ENCODE results near the gene ARID3C.

The ARID3C gene

DNA sequence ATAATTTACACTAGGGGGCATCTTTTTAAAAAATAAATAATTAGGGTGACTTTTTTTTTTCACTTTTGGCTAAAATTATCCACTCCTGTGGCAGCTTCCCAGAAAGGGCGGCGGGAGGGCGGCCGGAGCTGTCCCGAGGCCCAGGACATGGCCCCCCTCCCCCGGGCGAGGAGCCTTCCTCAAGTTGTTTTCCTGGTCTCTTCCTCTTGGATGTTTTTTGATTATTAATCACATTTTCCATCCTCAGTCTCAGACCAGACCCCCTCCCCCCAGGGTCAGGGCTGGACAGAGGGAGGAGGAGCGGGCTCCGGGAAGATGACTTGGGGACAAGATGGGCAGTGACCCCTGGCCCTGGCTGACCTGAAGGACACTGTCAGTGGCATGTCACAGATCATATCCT lies 34.7 kb downstream of the ARID3C start:
- DNase-seq (ENCODE audit: low spot score) = no peak

DNA sequence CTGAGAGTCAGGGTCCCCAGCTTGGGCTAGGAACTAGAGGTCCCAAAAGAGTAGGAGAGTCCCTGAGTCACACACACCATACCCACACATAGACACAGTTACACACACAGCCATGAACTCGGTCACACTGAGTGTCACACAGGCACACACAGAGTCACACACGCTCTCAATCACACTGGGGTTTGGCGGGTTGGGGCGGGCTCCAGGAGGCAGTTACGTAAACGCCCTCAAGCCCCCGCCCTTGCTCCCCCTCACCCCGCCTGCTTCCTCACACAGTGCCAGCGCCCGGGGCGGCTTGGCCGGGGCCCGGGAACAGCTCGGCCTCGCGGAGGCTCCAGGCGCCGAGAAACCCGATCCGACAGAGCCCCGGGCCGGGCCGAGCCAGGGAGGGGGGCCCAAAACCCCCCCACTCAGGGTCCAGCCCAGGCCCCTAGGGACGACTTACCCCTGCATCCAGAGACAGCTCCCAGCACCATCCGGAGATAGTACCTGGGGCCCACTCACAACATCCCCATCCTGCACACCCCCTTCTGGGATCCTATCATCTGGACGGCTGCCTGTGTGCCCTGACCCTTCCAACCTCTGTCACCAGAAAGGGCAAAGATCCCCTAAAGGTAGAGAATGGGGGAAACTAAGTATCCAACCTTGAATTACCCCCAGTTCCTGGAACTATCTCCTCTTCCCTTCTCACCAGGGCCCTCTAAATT lies 35.8 kb downstream of the ARID3C start:
- no peak for DNase-seq (ENCODE audit: low spot score)

DNA sequence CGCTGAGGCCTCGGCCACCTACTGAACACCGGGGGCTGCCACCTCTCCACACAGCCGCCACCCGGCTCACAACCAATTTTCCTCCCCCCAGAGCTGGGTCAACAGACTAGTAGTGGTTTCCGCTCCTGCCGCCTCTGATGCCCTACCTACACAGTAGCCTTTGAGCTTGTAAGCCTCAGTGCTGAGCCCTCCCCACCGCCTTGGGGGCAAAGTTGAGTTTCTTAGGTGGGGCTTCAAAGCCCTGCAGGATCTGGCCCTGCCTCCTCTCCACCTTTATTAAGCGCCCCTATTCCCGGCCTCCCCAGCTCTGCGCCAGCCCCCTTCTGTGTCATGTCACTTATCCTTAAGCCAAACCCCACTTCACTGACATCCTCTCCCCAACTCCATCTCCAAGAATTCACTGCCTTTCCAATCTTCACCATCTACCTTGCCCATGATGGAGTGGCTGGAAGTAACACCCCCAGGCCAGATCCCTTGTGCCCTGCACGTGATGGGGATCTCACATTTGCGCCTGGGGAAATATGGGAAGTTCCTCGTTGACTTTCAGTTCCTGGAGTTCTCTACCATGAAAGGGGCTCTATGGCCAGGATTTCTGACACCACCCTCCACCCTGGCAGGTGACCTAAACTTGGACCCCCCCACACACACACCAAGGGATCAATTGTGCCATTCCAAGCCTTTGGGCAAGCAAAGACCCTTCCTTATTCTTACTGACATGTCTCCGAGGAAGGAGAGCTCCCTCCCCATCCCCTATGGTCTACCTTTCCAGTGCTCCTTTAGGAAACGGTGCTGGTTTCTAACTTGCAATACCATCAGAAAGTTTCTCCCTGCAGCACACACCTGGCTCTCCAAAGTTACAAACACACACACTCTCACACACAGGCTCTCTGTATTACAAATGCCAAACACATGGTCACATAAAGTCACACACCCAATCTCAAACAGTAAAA lies 36.7 kb downstream of the ARID3C start:
- no peak for DNase-seq (ENCODE audit: low spot score)

DNA sequence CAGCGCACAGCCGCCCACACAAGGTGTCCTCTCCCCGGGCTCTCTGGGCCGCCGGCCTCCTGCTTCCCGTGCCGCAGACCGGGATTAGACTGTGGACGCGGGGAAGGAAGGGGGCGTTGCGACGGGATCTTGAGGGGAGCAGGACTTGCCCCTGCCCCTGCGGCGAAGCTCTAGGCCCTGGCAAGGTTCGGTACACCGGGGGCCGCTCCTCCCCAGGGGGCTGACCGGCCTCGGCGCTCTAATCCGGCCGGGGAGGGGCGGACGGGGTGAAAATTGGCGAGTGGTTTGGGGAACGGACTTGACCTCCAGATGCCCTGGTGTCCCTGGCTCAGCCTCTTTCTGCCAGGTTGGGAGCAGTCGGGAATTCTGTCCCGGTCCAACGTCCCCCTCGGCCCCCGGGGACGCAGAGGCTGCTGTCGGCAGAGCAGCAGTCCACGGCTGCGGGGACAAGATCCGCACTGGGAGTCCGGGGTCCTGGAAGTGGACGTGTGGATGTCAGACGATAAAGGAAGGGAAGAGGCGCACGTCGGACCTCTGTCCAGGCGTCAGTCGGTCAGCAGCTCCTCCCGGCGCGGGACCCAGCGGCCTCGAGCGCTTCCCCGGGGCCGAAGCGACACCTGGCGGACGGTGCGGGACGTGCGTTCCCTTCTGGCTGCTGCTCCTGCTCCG lies 37.5 kb downstream of the ARID3C start:
- peak; percentile 75 for DNase-seq (ENCODE audit: low spot score)

DNA sequence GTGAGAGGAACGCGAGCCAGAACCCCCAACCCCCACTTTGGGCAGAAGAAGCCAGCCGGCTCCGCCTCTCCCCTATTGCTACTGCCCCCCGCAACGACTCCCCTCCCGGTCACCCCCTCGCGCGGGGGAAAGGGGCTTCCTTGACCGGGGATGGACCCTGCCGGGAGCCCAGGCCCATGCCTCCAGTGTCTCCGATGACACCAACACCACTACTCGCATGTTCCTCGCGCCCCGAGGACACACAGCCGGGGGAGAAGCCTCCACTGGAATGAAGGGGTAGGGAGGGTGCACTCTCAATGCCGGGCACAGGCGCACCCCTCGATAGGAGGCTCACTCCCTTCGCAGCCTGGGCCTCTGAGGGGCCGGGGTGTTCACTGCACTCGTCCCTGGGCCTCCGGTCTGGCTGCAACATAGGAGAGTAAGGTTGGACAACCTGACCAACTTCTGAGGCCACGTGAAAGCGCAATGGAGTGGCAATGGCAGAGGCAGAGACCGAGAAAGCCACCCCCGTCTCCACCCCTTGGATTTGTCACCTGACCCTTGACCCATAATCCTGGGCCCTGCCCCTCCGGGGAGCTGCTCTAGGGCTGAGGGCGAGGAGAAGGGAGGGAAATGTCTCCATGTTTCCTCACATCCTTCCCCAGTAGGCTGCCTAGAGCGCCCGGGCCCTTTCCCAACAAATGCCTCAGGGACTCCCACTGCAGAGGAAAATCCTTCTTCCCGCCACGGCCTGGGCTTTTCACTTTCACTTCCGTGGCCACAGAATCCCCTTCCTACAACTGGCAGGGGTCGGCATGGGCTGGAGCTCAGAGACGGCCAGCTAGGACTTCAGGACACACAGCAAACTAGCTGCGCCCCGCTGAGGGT lies 38.3 kb downstream of the ARID3C start:
- no peak for DNase-seq (ENCODE audit: low spot score)

DNA sequence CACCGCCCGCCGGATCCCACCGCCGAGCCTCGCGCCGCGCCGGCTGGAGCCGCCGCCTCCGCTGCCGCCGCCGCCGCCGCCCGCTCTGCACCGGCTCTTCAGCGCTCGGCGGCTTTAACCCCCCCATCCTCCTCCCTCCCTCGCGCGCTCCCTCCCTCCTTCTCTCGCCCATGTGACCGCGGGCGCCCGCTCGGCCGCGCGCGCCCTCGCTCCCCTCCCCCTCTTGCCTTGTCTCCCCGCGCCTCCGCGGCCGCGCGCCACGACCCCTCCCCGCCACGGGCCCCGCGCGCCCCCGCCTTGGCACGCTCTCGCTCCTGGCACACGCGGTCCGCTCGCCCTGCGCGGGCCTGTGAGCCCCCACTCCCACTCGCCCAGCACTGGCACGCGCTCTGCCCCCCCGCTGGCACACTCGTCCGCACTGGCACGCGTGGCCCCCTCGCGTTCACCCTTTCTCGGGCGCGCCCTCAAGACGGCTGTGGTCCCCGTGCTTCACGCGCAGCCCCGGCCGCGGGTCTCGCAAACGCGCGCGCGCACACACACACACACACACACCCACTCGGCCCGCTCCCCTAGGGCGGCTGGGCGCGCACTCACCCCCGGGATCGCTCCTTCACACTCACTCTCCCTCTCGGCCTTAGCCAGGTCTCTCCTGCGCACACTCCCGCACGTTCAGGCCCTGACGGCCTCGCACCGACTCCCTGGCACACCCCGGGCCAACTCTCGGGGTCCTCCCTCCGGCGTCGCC lies 39.1 kb downstream of the ARID3C start, which contains the start of gene CNTFR:
Gene CNTFR (minus strand): TSS at position 89 of the 745 bp plus-strand sequence. CDS start 20,743 bp downstream, outside the sequence.
- DNase-seq (ENCODE audit: low spot score) = no peak

DNA sequence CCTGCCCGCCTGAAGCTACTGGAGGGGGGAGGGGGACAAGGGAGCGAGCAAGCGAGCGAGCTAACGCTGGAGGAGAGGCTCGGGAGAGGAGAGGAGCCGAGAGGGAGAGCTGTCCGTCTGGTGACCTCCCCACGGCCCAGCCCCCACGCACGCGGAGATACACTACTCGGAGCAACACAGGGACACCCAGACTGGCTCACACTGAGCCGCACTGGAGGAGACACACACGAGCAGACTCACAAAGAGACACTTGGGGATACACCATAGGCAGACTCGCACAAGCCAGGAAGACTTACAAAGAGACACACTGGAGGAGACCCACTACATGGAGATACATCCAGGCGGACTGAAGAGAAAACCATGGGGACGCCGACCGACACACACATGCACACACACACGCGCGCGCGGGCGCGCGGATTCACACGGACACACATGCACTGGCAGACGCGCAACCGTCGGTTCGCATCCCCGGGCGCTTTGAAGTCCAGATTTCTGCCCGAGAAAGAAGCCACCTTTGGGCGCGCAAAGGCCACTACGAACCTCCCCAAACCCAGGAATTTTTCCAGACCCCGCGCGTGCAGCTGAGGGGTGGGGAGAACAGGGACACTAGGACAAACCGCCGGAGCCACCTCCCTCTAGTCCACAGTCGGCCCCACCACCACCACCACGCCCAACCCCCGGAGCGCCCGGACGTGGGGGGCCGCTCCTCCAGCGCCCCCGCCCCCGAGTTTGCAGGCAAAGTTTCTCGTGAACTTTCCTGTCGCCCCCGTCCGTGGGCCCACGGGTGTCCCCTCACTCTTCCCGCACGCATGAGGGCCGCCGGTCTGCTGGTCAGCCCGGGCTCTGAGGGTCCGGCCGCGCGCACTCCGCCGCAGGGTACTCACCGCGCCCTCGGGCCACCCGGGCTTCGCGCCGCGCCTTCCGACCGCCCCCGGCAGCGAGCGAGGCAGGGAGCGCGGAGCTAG lies 39.9 kb downstream of the ARID3C start:
- DNase-seq (ENCODE audit: low spot score) = no peak

DNA sequence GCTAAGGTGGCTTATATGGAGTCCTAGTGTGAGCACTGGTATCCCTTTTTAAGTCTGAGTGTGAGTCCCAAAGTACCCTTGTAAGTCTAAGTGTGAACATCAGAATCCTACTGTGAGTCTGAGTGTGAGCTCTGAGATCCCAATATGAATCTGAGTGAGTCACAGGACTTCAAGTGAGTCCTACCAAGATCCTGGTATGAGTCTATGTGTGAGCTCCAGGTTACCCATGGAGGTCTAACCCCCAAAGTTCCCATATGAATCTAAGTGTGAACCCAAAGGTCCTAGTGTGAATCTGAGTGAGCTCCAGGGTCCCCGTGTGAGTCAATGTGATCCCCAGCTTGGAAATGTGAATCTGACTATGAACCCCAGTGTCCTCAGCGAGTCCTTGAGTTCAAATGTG lies 41.6 kb downstream of the ARID3C start:
- DNase-seq (ENCODE audit: low spot score) = no peak

DNA sequence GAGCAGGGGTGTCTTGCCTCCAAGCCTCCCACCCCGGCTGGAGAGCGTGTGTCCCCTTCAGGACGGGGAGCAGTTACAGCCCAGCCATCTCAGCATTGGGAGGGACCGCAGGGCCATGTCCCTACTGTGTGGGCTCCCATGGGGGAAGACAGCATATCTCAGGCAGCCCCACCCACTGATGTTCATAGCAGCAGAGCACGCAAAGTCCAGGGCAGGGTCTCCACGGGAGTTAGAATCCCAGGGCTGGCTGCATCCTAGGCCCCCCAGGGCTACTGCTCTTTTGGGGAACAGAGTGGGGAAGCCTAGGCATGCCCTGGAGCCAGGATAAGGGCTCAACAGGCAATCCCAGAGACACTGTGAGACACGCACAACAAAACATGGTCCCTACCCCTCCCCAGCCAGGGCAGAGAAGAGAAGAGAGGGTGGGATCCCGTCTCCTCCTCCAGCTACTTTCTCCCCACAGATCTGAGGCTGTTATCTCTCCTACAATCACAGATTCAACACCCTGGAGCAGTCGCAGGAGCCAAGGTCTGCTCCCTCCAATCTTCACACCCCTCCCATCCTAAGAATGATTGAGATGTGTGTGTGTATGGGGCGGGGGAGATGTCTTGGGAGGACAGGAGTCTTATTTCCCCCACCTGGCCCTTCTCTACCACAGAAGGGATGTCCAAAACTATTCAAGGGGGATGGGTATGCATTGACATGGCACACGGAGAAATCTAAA lies 42.8 kb downstream of the ARID3C start:
- no peak for DNase-seq (ENCODE audit: low spot score)

DNA sequence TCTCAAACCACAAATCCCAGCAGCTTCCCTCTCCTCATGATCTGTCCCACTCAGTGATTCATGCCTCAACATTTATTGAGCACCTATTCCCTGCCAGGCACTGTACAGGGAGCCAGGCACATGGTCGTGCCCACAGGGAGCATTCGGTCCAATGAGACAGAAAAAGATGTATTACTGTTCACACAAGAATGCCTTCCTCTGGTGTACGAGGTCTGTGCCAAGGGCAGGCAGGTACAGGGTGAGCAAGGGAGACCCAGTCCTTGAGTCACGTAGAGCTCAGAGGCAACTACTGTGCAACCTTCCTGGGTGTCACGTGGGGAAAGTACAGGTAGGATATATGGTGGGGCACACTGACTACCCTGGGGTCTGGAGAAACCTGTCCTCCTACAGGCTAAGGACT lies 43.9 kb downstream of the ARID3C start:
- no peak for DNase-seq (ENCODE audit: low spot score)

DNA sequence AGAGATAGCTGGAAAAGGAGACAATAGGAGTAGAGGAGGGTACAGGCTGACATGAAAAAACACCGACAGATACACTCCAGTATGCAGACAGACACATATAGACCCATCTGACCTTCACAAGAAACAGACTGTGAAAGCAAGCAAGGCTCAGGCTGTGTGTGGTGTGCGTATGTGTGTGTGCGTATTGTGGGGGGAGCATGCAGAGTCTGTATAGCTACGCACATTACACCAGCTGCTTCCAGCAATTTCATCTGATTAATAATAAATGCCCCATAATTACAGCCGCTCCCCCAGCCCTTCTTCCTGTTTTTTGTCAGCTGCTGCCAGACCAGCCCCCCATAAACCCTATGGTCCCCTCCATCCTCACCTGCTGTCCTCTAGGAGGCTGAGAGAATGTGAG lies 46.1 kb downstream of the ARID3C start:
- DNase-seq (ENCODE audit: low spot score) = no peak

DNA sequence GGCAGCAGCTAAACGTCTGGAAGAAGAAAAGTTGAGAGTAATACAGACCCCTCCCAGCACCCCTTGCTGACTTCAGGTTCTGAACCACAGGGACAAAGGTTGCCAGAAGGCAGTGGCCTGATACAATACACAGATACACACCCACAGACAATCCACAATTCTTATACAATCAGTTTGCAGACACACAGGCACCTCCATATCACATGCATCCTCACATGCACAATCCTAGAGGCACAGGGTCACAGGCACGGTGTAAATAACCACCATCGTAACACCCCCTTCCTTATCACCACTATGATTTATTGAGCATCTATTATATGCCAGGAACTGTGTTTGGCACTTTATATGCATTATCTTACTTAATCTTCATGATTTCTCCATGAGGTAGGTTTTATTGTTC lies 47.5 kb downstream of the ARID3C start:
- no peak for DNase-seq (ENCODE audit: low spot score)

DNA sequence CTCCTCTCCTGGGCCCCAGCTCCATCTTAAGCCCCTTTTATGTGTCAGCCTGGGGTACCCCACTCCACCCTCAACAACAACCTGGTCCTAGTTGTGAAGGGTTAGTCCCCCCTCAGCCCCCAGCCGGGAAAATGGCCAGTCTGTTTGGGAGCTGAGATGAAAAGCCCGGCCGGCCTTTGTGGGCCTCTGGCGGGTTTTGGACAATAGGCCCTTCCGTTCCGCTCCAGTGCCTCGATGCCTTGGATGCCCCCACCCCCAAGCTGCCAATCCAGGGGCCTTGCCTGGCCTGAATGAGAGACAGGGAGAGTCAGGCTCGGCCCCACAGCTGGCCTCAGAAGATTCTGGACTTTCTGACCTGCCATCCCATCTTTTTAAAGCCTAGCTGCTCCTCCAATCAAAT lies 48.5 kb downstream of the ARID3C start:
- DNase-seq (ENCODE audit: low spot score) = no peak

DNA sequence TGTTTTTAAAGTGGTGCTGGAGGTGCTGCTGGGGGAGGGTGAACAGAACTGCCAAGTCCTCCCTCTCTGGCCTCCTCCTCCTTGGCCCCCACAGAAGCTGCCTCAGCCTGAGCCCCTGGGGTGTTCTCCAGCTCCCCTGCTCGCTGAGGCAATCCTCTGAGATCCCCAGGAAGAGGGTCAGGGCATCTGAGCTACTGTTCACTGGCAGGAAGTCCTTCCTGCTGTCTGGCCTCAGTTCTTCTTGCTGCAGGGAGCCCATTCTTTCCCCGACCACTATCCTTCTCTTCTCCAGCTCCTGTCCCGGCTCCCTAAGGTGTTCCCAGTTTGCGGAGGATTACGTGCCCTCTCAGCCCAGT lies 49.1 kb downstream of the ARID3C start:
- no peak for DNase-seq (ENCODE audit: low spot score)

DNA sequence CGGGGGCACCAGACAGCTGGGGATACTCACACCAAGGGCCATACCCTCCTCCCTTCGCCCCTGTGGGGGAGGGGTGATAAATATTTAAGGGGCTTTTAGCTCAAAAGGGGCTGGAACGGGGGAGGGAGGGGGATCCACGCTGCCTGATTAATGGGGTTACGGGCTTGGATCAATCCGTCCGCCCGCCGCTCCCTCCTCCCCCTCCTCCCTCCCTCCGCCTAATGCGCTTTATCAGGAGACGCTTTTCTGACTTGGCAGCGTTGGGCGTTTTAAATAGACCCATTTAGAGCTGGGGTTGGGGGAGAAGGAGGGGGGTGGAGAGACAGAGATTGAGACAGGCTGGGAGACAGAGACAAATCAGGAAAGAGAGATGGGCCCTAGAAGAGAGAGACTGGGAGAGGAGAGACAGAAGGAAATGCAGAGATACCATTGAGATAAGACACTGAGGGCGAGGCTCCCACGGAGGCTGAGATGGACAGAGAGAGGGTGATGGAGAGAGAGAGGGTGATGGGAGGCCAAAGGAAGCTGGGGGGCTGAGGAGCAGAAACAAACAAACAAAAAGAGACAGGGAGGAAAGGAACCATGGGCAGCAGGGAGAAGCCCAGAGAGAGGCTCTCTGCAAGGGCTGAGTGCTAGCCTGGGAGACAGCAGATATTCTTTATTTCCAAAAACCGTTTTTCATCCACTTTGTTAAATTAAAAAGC lies 49.6 kb downstream of the ARID3C start:
- no peak for DNase-seq (ENCODE audit: low spot score)

DNA sequence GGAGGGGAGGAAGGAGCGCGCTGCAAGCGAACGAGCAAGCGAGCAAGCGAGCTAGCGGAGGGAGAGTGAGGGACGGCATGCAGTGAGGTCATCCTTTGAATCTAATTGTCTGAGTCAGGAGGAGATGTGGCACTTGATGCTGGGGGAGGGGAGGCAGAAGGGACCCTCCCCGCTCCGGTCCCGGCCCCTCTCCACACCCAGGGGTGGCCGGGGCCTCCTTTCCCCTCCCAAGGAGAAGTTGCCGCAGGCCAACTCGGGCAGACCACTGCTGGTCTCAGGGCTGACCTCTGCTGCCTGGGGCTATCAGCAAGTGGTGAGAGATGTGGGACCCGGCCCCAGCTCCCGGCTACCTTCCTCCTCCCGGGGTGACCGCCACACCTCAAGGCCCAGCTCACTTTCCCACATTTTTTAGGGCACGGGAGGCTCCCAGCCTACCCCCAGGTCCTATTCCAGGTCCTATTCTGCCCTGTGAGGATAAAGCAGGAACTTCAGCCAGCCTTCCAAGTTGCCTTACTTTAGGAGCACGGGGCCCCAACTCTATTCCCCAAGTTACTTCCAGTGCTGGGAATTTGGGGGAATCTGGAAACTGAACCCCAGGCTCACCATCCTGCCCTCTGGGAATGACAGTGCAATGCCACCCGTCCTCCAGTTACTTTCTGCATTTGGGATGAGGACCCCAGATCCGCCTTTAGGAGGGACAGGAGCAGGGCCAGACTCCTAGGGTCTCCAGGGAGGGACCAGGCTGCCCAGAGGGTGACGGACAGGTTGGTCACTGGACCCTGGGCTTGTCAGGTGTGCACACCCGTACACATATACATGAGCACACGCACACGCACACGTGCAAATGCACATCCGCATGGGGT lies 50.4 kb downstream of the ARID3C start:
- DNase-seq (ENCODE audit: low spot score) = no peak

DNA sequence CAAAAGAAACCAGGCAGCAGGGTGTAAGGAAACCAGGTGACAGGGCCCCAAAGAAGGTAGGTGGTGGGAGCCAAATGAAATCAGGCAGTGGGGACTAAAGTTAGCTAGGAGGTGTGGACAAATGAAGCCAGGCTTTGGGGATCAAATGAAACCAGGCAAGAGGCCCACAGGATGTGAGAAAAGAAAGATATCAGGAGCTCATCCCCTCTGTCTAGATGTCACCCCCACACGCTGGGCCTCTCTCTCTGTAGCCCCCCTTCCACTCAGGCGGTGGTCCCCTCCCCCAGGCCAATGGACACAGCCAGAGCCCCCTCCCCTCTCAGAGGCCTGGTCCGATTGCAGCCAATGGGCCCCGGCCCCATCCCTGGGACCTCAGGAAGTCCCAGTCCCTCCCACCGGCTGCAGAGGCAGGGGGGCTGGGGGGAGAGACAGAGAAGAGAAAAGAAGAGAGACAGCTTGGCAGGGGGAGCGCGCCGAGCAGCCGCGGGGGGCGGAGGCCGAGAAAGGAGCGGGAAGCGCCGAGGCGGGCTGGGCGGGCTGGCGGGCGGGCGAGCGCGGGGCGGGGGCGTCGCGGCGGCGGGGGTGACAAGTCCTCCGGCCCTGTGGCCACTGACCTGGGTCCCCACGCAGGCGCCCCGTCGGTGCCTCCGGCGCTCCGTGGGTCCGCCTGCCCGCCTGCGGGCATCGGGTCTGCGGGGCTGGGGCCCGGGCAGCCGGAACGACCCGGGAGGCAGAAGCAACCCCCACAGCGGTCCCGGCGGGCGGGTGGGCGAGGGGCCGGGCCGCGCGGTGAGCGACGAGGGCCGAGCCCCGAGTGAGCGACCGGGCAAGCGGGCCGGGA lies 51.2 kb downstream of the ARID3C start:
- DNase-seq (ENCODE audit: low spot score) = no peak

Measured in CD4-positive, alpha-beta T cell treated with Interleukin-2 at 100 ng/mL for 4 hours (primary cell).